ENCODE results near the gene PRR30.

The PRR30 gene

DNA sequence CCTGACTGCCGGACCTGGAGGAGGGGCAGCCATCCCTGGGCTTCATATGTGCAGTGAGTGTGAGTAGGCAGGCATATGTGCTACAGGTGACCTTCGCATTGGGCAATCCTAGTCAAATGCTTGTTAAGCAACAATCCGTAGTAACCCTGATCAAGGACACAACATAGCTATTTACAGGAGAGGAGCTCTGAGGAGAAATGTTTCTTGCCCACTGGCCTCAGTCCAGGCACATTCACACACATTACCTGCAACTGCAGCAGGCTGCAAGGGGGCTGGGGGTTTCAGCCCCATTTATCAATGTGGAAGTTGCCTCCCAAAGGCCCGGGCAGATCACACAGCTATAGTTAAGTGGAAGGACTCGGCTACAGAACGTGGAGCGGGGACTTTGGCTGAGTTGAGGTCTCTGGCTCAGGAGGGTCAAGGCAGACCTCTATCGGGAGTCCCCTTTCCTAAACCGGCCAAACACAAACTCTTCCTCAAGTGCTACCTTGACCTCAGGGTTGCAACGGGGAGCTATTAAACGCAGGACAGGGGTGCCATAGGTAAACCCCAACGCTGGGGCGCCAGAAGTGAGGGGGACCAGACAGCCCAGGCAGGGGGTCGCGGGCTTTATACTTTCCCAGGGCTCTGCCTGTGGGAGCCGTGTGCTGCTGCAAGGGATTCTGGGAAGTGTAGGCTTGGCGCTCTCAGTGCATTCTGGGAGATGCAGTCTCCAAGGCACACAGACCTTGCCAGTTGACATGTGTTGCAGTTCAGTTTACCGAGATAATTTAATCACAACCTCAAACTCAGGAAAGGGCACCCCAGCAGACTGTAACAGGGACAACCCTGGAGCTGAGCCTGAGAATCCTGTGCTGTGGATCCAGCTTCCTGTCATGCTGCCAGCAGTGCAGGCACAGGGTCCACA, 43.2 kb downstream of the PRR30 start:
- peak; percentile 54 to 77 for DNase-seq

- DNase-seq = no peak
These were observed 43.8 kb downstream of the PRR30 start for GRCh38 chr2:27095427-27095744.

- DNase-seq = no peak
These were observed 44.7 kb downstream of the PRR30 start for GRCh38 chr2:27094353-27094984.

DNA sequence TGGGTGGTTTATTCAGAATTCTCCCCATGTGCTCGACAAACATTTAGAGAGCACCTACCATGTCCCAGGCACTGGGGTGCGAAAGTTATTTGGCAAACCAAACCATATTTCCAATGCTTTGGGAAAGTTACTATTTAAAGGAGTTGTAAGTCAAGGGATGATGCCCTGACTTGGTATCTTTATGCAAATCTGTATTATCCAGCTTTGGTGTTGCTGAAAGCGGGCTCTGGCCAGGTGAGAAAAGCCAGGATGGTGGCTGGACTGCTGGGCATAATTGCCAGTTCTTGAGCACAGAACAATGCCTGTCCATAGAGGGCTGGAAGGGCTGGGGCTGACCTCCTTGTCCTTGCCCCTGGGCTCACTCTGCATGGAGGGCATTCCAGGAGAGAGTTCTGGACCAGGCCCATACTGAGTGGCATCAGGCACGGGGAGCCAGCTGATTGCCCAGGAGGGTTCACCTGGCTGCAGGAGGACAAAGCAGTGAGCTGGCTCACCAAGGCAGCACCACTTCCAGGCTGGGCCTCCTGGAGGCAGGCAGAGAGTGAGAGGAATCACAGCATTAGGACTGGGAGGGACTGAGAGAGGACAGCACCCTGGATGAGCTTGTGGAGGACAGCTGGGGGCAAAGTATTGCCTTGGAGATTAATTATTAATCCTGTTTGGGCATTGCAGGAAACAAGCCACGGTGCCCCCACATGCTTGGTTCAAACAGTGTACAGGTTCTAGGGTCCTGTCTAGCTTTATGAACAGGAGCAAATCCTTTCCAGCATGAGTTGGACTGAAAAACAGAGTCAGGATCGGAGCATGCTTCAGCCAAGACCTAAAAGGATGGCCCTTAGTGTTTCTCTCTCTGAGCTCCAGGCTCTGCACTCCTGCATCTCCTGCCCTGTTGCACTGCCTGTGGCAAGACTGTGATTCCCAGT, 45.5 kb downstream of the PRR30 start:
- DNase-seq = no peak

DNA sequence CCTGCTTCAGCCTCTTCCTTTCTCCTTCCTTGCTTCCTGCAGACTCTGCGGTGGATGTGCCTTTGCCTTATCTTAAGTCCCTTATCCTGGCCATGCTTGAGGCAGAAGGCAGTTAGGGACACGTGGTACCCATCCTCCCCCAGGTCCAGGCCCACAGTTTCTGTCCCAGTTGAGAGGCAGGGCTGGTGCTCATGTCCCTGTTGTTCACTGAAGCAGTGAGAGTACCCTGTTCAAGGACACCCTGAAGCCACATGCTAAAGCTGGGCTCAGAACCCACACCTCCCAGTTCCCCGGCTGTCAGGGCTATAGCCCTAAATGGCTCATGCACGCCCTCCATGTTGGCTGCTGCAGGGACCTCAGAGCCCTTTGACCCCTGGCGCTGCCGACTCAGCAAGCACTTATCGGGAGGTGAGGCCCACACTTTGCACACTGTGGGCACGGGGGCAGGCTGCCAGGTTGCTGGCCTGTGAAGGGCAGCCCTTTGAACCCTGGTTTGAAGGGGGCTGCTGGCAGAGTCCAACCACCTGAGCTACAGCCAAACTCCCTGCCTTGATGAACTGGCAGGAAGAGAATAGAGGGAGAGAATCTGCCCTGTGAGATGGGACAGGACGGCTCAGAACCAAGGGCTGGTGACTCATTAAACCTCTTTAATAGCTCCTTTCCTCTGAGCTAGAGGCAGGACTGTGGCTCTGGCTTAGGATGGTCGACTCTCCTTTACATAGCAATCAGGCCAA, 46.3 kb downstream of the PRR30 start:
- DNase-seq = no peak

DNA sequence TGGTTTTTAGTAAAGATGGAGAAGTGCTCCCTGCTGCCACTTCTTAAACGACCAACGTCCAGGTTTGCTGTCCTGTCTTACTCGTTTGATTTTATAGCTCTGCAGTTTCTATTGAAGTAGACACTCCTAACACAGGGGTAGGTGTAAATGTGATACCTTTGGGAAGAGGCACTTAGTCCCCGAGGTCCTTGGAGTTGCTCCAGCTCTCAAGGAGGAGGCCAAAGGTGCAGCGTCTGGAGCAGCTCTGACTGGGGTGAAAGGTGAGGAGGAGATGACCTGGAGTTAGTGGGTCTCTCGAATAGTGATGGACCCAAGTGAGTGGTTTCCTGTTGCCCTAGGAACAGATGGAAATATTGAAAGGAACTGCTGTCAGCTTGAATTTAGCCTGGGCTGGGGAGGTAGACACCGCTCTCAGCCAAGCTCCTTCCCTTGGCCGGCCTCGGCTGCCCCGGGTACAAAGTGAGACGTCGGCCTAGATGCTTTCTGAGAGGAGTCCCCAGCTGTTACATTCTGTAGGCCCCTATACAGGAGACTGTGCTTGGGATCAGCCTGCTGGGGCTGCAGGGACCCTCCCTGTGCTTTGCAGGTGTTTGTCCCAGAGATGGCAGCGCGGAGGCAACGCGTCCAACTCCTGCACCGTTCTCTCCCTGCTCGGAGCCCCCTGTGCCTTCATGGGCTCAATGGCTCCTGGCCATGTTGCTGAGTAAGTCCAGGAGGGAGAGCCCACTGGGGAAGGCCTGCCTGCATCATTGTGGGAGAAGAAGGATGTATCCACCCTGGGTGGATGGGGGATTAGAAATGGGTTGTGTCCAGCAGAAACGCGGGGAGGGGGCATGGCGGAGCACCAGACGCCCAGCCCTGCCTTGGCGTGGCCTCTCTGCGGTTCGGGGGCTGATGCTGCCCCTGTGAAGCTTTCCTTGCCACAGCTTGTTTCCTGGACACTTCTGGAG, 47.2 kb downstream of the PRR30 start:
- no peak for DNase-seq

GRCh38 chr2:27089111-27089954, 49.9 kb downstream of the PRR30 start:
- no peak for DNase-seq

GRCh38 chr2:27088634-27089033, 50.6 kb downstream of the PRR30 start:
- DNase-seq = no peak

DNA sequence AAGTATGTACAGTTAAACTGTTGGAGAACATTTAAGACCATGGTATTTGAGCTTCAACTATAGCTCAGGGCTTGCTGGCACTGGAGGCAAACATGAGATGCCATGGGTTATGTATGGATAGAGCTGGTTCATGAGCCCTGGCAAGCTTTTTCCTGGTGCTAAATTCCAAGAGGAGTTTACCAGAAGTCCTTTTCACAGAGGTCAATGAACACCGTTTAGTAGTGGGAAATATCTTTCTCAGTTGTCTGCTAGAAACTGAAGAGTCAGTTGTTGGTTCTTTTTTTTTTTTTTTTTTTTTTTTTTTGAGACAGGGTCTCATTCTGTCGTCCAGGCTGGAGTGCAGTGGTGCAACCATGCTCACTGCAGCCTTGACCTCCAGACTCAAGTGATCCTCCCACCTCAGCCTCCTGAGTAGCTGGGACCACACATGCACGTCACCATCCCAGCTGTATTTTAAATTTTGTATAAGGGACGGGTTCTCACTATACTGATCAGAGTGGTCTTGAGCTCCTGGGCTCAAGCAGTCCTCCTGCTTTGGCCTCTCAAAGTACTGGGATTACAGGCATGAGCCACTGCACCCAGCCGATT, 51.3 kb downstream of the PRR30 start:
- no peak for DNase-seq

Data from NCI-H446 (cell line).